ENCODE measurements around the gene KCNK3. TPM values are rescaled to one million over a fixed set of nuclear protein-coding genes. Genes with fewer than 3 reads are reported as not detected.
A peak's percentile ranks its signal among the peaks of the same experiment; 100 is the strongest.

The KCNK3 gene
- total and polyA plus RNA-seq, 2 donors from 2014 or later: 2.1 to 8.1 TPM

DNA sequence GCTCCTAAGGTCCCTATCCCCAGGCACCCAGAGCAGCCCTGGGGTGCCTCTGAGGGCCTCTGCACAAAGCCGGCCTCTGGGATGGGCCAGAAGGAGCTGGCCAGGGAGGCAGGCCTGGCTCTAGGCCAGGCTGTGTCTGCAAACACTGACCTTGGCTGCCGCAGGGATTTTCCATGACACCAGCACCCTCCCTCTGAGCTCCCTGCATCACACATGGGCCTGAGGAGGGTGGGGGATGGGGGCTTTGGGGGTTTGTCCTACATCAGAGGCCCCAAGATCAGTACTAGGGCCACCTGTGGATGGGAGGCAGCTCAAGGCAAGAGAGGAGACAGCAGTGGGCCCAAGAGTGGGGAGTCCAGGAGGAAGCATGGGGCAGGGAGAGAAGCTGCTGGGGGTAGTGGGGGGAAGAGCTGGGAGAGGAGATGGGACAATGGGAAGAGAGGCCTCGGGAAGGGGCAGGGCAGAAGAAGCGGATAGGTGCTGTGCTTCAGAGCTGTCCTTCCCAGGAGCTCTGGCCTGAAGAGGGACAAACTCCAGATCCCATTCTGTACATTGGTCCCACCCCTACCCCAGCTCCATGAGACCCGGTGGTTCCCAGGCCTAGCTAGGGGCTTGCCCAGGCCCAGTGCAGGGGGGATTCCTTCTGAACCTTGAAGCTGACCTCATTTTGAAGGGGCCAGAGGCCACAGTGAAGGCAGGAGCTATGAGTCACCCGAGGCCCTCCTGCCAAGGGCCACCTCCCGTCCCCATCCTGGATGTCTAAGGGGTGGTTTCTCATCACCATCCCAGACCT is 28.0 kb downstream of the KCNK3 start:
- DNase-seq: peak in 4 of 5 donors; percentile 41 to 97 (median 74)
- Histone ChIP-seq H3K4me1 (ENCODE audit: control insufficient read depth in 2 of 3, insufficient read depth in 2 of 3, low read depth in 1 of 3, low read length in 3 of 3) (peaks cover 0 to 28% (median 7%) of the 10 kb centered on the region in 3 donors), H3K4me3 (ENCODE audit: low read length in 3 of 3) (no peak overlapping the region), H3K9ac (ENCODE audit: low read length in 3 of 3) (no peak overlapping the region), H3K9me3 (ENCODE audit: control insufficient read depth in 2 of 3, insufficient read depth in 1 of 3, low read length in 3 of 3) (no peaks in the 10 kb centered on the region), H3K27me3 (ENCODE audit: control insufficient read depth, insufficient read depth, low read length) (no peaks in the 10 kb centered on the region), H3K27ac (ENCODE audit: low read depth in 2 of 2, low read length in 2 of 2) (peak overlapping the region; percentile 59 to 77), H3K36me3 (ENCODE audit: control insufficient read depth in 2 of 3, insufficient read depth in 3 of 3, low read length in 3 of 3) (no peaks in the 10 kb centered on the region)
- TF ChIP-seq, protein P1, sequence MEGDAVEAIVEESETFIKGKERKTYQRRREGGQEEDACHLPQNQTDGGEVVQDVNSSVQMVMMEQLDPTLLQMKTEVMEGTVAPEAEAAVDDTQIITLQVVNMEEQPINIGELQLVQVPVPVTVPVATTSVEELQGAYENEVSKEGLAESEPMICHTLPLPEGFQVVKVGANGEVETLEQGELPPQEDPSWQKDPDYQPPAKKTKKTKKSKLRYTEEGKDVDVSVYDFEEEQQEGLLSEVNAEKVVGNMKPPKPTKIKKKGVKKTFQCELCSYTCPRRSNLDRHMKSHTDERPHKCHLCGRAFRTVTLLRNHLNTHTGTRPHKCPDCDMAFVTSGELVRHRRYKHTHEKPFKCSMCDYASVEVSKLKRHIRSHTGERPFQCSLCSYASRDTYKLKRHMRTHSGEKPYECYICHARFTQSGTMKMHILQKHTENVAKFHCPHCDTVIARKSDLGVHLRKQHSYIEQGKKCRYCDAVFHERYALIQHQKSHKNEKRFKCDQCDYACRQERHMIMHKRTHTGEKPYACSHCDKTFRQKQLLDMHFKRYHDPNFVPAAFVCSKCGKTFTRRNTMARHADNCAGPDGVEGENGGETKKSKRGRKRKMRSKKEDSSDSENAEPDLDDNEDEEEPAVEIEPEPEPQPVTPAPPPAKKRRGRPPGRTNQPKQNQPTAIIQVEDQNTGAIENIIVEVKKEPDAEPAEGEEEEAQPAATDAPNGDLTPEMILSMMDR (IDR thresholded peaks at IDR 0.05; ENCODE audit: borderline replicate concordance, extremely low read depth, insufficient read depth): no peak
- no peak for FAIRE-seq
- intact Hi-C loops (cut with DNase I): no loop called here

DNA sequence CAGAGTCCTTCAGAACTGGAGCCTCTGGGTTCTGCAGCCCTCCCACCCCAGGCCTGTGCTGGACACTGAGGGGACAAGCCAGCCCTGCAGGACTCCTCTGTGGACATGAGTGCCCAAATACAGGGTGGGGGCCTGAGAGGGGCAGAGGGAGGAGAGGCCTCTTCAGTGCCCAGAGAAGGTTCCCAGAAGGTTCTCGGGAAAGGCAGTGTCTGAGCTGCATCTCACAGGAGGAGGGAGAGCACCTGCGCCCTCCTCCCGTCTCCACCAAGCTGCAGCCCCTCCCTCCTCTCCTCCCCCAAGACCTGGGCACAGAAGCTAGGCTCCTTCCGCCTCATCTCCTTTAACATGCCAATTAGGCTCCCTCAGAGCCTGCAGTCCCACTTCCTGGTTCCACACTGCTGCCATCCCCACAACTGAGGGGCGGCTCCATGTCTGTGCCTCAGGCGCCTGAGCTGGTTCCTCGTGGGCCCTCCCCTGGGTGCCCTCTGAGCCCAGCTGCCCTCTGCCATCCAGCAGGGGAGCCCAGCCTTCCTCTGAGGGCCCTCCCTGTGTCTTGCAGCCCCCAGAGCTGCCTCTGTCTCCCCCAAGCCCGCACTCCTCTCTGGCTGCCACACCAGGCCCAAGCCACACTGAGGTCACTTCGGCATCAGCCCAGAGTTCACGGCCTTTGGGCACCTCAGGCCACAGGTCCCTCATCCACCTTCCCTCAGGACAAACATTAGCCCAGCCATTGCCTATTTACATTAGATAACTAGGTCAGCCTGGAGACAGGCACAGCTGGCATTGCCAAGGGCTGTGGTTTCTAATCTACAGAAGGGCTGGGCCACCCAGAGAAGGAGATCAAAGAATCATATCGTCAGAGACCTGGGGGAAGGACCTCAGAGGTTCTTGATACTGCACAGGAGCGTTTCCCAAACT is 28.9 kb downstream of the KCNK3 start:
- Histone ChIP-seq H3K36me3 (ENCODE audit: control insufficient read depth in 2 of 3, insufficient read depth in 3 of 3, low read length in 3 of 3) (no peaks in the 10 kb centered on the region), H3K9ac (ENCODE audit: low read length in 3 of 3) (no peak overlapping the region), H3K27me3 (ENCODE audit: control insufficient read depth, insufficient read depth, low read length) (no peaks in the 10 kb centered on the region), H3K4me1 (ENCODE audit: control insufficient read depth in 2 of 3, insufficient read depth in 2 of 3, low read depth in 1 of 3, low read length in 3 of 3) (peaks cover 0 to 29% (median 7%) of the 10 kb centered on the region in 3 donors), H3K27ac (ENCODE audit: low read depth in 2 of 2, low read length in 2 of 2) (peak overlapping the region; percentile 59 to 77), H3K4me3 (ENCODE audit: low read length in 3 of 3) (no peak overlapping the region), H3K9me3 (ENCODE audit: control insufficient read depth in 2 of 3, insufficient read depth in 1 of 3, low read length in 3 of 3) (no peaks in the 10 kb centered on the region)
- TF ChIP-seq, protein P1 (IDR thresholded peaks at IDR 0.05; ENCODE audit: borderline replicate concordance, extremely low read depth, insufficient read depth): no peak
- DNase-seq (peak in 4 of 5 donors; percentile 51 to 84 (median 54)), FAIRE-seq (no peak)
- intact Hi-C loops (cut with DNase I): no loop called here

DNA sequence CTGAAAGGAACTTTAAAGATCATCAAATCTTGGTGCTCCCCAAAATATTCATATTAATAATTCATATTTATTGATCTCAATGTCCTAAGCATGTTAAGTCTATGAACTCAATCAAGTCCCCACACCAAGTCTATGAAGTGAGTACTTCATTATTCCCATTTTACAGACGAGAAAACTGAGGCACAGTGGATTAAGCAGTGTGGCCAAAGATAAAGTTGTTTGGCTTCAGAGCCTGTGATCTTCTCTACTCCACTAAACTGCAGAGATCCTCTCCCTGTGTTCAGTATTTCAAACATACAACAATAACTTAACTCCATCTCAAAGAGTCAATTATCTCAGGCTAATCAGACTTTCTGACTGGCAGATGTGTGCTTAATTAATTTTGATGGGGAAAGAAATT is 29.8 kb downstream of the KCNK3 start:
- FAIRE-seq (no peak), DNase-seq (no peak)
- Histone ChIP-seq H3K36me3 (ENCODE audit: control insufficient read depth in 2 of 3, insufficient read depth in 3 of 3, low read length in 3 of 3) (no peaks in the 10 kb centered on the region), H3K9ac (ENCODE audit: low read length in 3 of 3) (no peak overlapping the region), H3K4me3 (ENCODE audit: low read length in 3 of 3) (no peak overlapping the region), H3K9me3 (ENCODE audit: control insufficient read depth in 2 of 3, insufficient read depth in 1 of 3, low read length in 3 of 3) (no peaks in the 10 kb centered on the region), H3K4me1 (ENCODE audit: control insufficient read depth in 2 of 3, insufficient read depth in 2 of 3, low read depth in 1 of 3, low read length in 3 of 3) (peaks cover 0 to 29% (median 7%) of the 10 kb centered on the region in 3 donors), H3K27ac (ENCODE audit: low read depth in 2 of 2, low read length in 2 of 2) (no peak overlapping the region), H3K27me3 (ENCODE audit: control insufficient read depth, insufficient read depth, low read length) (no peaks in the 10 kb centered on the region)
- intact Hi-C loops (cut with DNase I): no loop called here
- TF ChIP-seq, protein P1 (IDR thresholded peaks at IDR 0.05; ENCODE audit: borderline replicate concordance, extremely low read depth, insufficient read depth): no peak
